H9 (cell line): ENCODE results near the gene HSPD1. TPM values are rescaled to one million over a fixed set of nuclear protein-coding genes. Genes with fewer than 3 reads are reported as not detected.

Experiments
- DNase-seq: peaks from one replicate; pipeline ENCODE4 v3.0.0-alpha.2; 2017
- H2AFZ ChIP-seq: one replicate; pipeline ENCODE4 v1.6.1; 2013; ENCODE audit warnings: mild to moderate bottlenecking, low read length, control low read depth, moderate library complexity
- H2AK5ac ChIP-seq: 2 replicates; pipeline ENCODE4 v1.6.1; 2013; ENCODE audit warnings: low read length, control low read depth, mixed read lengths; ENCODE audit not compliant: insufficient read length
- H2BK120ac ChIP-seq: one replicate; pipeline ENCODE4 v1.6.1; 2013; ENCODE audit warnings: low read depth, mild to moderate bottlenecking, low read length, control low read depth, inconsistent platforms; ENCODE audit not compliant: poor library complexity, severe bottlenecking
- H2BK12ac ChIP-seq: 2 replicates; pipeline ENCODE4 v1.6.1; 2013; ENCODE audit warnings: low read length, control low read depth, mixed read lengths, low read depth; ENCODE audit not compliant: insufficient read length
- H2BK15ac ChIP-seq: 2 replicates; pipeline ENCODE4 v1.6.1; 2013; ENCODE audit warnings: low read depth, low read length, control low read depth
- H2BK20ac ChIP-seq: one replicate; pipeline ENCODE4 v1.6.1; 2013; ENCODE audit warnings: low read depth, mild to moderate bottlenecking, low read length, control low read depth, inconsistent platforms; ENCODE audit not compliant: poor library complexity, severe bottlenecking
- H2BK5ac ChIP-seq: 2 replicates; pipeline ENCODE4 v1.6.1; 2013; ENCODE audit warnings: low read length, control low read depth, mixed read lengths; ENCODE audit not compliant: insufficient read length
- H3K14ac ChIP-seq: 2 replicates; pipeline ENCODE4 v1.6.1; 2013; ENCODE audit warnings: low read length, control low read depth; ENCODE audit not compliant: insufficient read depth
- H3K18ac ChIP-seq: 2 replicates; pipeline ENCODE4 v1.6.1; 2013; ENCODE audit warnings: low read depth, mild to moderate bottlenecking, mixed read lengths, low read length, control low read depth; ENCODE audit not compliant: insufficient read length
- H3K23ac ChIP-seq: 2 replicates; pipeline ENCODE4 v1.6.1; 2013; ENCODE audit warnings: low read length, control low read depth, mixed read lengths, low read depth; ENCODE audit not compliant: insufficient read length
- H3K23me2 ChIP-seq: 2 replicates; pipeline ENCODE4 v1.6.1; 2013; ENCODE audit warnings: low read depth, mild to moderate bottlenecking, mixed read lengths, low read length, control low read depth; ENCODE audit not compliant: insufficient read length, poor library complexity, severe bottlenecking
- H3K27ac ChIP-seq: 2 replicates; pipeline ENCODE4 v1.5.1; 2013; ENCODE audit warnings: low read length, control low read depth, mixed read lengths, low read depth; ENCODE audit not compliant: insufficient read length
- H3K27me3 ChIP-seq: 2 replicates; pipeline ENCODE4 v1.6.1; 2013; ENCODE audit warnings: low read length, control low read depth, inconsistent platforms; ENCODE audit not compliant: insufficient read depth
- H3K4ac ChIP-seq: 2 replicates; pipeline ENCODE4 v1.6.1; 2013; ENCODE audit warnings: low read depth, mild to moderate bottlenecking, control low read depth, inconsistent platforms, low read length, moderate library complexity
- H3K4me1 ChIP-seq: 2 replicates; pipeline ENCODE4 v1.6.1; 2013; ENCODE audit warnings: low read length, control low read depth, inconsistent platforms; ENCODE audit not compliant: insufficient read depth
- H3K4me2 ChIP-seq: 2 replicates; pipeline ENCODE4 v1.6.1; 2013; ENCODE audit warnings: low read length, control low read depth, mixed read lengths; ENCODE audit not compliant: insufficient read length, insufficient read depth
- H3K56ac ChIP-seq: 2 replicates; pipeline ENCODE4 v1.6.1; 2013; ENCODE audit warnings: low read depth, mild to moderate bottlenecking, mixed read lengths, low read length, control low read depth; ENCODE audit not compliant: insufficient read length
- H3K79me1 ChIP-seq: 2 replicates; pipeline ENCODE4 v1.6.1; 2013; ENCODE audit warnings: low read depth, mild to moderate bottlenecking, moderate library complexity, low read length, control low read depth, inconsistent platforms; ENCODE audit not compliant: insufficient read depth, poor library complexity, severe bottlenecking
- H3K79me2 ChIP-seq: 2 replicates; pipeline ENCODE4 v1.6.1; 2013; ENCODE audit warnings: low read length, control low read depth, inconsistent platforms; ENCODE audit not compliant: insufficient read depth
- H3K9ac ChIP-seq: 2 replicates; pipeline ENCODE4 v1.6.1; 2013; ENCODE audit warnings: low read length, control low read depth, mixed read lengths; ENCODE audit not compliant: insufficient read length; ENCODE audit errors: extremely low read depth
- H3K9me3 ChIP-seq: one replicate; pipeline ENCODE4 v1.6.1; 2013; ENCODE audit warnings: low read depth, low read length, inconsistent platforms; ENCODE audit not compliant: control insufficient read depth
- H3T11ph ChIP-seq: one replicate; pipeline ENCODE4 v1.6.1; 2013; ENCODE audit warnings: mild to moderate bottlenecking, low read length, control low read depth, inconsistent platforms
- H4K20me1 ChIP-seq: one replicate; pipeline ENCODE4 v1.6.1; 2013; ENCODE audit not compliant: control insufficient read depth, insufficient read length, insufficient read depth
- H4K5ac ChIP-seq: 2 replicates; pipeline ENCODE4 v1.6.1; 2013; ENCODE audit warnings: low read depth, mild to moderate bottlenecking, mixed read lengths, low read length, control low read depth; ENCODE audit not compliant: insufficient read length
- H4K8ac ChIP-seq: replicated peaks from 2 replicates; pipeline ENCODE4 v1.6.1; 2013; ENCODE audit warnings: low read length, control low read depth, mixed read lengths, low read depth; ENCODE audit not compliant: insufficient read length
- H4K91ac ChIP-seq: 2 replicates; pipeline ENCODE4 v1.6.1; 2013; ENCODE audit warnings: low read depth, mild to moderate bottlenecking, moderate library complexity, mixed read lengths, low read length, control low read depth; ENCODE audit not compliant: insufficient read length
- H3K27ac Mint-ChIP-seq, 3 experiments: 2 replicates in 2 of 3; 3 replicates in 1 of 3; pipeline ENCODE4 v1.8.0; 2020 to 2021; ENCODE audit warnings: mixed read lengths in 3 of 3, mild to moderate bottlenecking in 1 of 3, moderate library complexity in 1 of 3
- H3K27me3 Mint-ChIP-seq: 2 replicates; pipeline ENCODE4 v1.8.0; 2021; ENCODE audit warnings: low read depth, mild to moderate bottlenecking, moderate library complexity, mixed read lengths
- H3K36me3 Mint-ChIP-seq, 3 experiments: 2 replicates in 2 of 3; 3 replicates in 1 of 3; pipeline ENCODE4 v1.8.0; 2020 to 2021; ENCODE audit warnings: low read depth in 3 of 3, mixed read lengths in 3 of 3; ENCODE audit not compliant: insufficient read depth in 1 of 3
- H3K4me1 Mint-ChIP-seq, 2 experiments: 2 replicates each; pipeline ENCODE4 v1.8.0; 2020; ENCODE audit warnings: mixed read lengths in 2 of 2
- H3K4me3 Mint-ChIP-seq, 2 experiments: 2 replicates in 1 of 2; 3 replicates in 1 of 2; pipeline ENCODE4 v1.8.0; 2020 to 2021; ENCODE audit warnings: mild to moderate bottlenecking in 2 of 2, mixed read lengths in 2 of 2, moderate library complexity in 1 of 2
- H3K9me3 Mint-ChIP-seq, 2 experiments: 2 replicates in 1 of 2; 3 replicates in 1 of 2; pipeline ENCODE4 v1.8.0; 2020; ENCODE audit warnings: mild to moderate bottlenecking in 2 of 2, mixed read lengths in 2 of 2, moderate library complexity in 1 of 2
- WGBS: extraction: QIAGEN DNeasy Blood & Tissue Kit; methylation state at CpG from one replicate; pipeline ENCODE4 v1.1.7; 2013; ENCODE audit warnings: missing lambda C conversion rate, low lambda C conversion rate, mixed read lengths; ENCODE audit not compliant: insufficient read length; ENCODE audit errors: extremely low coverage; 5-methylcytosine and 5-hydroxymethylcytosine counted together
- total RNA-seq: library from RNA; stranded (reverse); gene quantifications from 2 replicates; pipeline ENCODE4 v1.2.1, GENCODE V29; 2021
- TF ChIP-seq, protein P1 (sequence below): fragments of 200-600 bp; sonication (generic); conservative IDR thresholded peaks from 3 replicates; pipeline ENCODE4 v1.8.0; 2021; ENCODE audit warnings: antibody characterized with exemption, mild to moderate bottlenecking

Gene HSPD1
- total RNA-seq, 1 experiment from 2014 or later, result 846 TPM

DNA sequence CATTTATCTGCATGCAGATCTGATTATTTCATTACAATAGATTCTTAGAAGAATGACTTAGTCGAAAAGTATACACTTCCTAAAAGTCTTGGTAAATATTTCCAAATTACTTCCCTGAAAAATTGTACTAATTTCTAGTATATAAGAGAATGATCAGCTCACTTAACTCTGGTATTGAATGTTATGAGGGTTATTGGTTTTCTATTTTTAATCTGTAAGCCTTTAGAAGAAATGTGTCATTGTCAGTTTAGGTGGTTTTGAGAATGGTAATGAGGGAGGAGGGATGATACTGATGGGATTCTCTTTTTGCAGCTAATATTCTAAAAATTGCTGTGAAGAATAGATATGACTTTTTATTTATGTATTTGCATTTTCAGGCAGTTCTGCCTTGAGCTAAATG lies 40.1 kb upstream of the HSPD1 start:
- Histone ChIP-seq H3K9me3 (no peaks in the 10 kb centered on the region), H3K27me3 (no peaks in the 10 kb centered on the region), H4K20me1 (no peaks in the 10 kb centered on the region), H2AFZ (no peak overlapping the region), H2BK5ac (no peak overlapping the region), H2BK120ac (no peak overlapping the region), H3K18ac (no peak overlapping the region), H3K23me2 (no peaks in the 10 kb centered on the region), H3K14ac (no peak overlapping the region), H3K79me1 (peaks cover 3% of the 10 kb centered on the region), H2AK5ac (no peak overlapping the region), H2BK15ac (no peak overlapping the region), H2BK12ac (no peak overlapping the region), H3K4me1 (no peaks in the 10 kb centered on the region; the same call in 1 of the 2 replicates), H3K23ac (no peak overlapping the region), H4K5ac (no peak overlapping the region), H3K27ac (no peak overlapping the region), H4K91ac (no peak overlapping the region), H3K56ac (no peak overlapping the region), H3K4me2 (no peak overlapping the region), H3K4ac (no peak overlapping the region), H2BK20ac (no peak overlapping the region), H3T11ph (no peak overlapping the region), H3K79me2 (no peaks in the 10 kb centered on the region; the same call in 1 of the 2 replicates), H4K8ac (no peak overlapping the region), H3K9ac (no peak overlapping the region)
- TF ChIP-seq, protein P1, sequence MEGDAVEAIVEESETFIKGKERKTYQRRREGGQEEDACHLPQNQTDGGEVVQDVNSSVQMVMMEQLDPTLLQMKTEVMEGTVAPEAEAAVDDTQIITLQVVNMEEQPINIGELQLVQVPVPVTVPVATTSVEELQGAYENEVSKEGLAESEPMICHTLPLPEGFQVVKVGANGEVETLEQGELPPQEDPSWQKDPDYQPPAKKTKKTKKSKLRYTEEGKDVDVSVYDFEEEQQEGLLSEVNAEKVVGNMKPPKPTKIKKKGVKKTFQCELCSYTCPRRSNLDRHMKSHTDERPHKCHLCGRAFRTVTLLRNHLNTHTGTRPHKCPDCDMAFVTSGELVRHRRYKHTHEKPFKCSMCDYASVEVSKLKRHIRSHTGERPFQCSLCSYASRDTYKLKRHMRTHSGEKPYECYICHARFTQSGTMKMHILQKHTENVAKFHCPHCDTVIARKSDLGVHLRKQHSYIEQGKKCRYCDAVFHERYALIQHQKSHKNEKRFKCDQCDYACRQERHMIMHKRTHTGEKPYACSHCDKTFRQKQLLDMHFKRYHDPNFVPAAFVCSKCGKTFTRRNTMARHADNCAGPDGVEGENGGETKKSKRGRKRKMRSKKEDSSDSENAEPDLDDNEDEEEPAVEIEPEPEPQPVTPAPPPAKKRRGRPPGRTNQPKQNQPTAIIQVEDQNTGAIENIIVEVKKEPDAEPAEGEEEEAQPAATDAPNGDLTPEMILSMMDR, result no peak
- Mint-ChIP-seq H3K27ac (no peak overlapping the region), H3K36me3 (peaks cover 40 to 86% (median 78%) of the 10 kb centered on the region in 3 experiments; a peak in 6 of 7 replicates), H3K9me3 (no peaks in the 10 kb centered on the region), H3K4me3 (no peak overlapping the region), H3K27me3 (no peaks in the 10 kb centered on the region), H3K4me1 (peaks cover 5 to 7% of the 10 kb centered on the region in 2 experiments)
- no peak for DNase-seq
- WGBS, result no CpG with 5 or more reads among the region's 1 CpG
